Astrocyte of the cerebellum (primary cell): ENCODE data around the gene CCRL2.

Experiments
- DNase-seq: peaks from one replicate; pipeline ENCODE4 v3.0.0-alpha.2; 2011; ENCODE audit warnings: low read depth
- H3K4me3 ChIP-seq: 2 replicates; pipeline ENCODE4 v1.5.1; 2011; ENCODE audit warnings: mild to moderate bottlenecking, low read depth, low read length, moderate library complexity
- in situ Hi-C: cut with HindIII; loops from 2 replicates; pipeline ENCODE4 v1.10.0; 2017; ENCODE audit warnings: low sequenced_read_pairs
- TF ChIP-seq, protein P1 (sequence below): IDR thresholded peaks from 2 replicates; pipeline ENCODE4 v1.5.1; 2012; ENCODE audit warnings: low read length, low read depth, moderate library complexity, mild to moderate bottlenecking; ENCODE audit errors: missing control alignments

Gene CCRL2

DNA sequence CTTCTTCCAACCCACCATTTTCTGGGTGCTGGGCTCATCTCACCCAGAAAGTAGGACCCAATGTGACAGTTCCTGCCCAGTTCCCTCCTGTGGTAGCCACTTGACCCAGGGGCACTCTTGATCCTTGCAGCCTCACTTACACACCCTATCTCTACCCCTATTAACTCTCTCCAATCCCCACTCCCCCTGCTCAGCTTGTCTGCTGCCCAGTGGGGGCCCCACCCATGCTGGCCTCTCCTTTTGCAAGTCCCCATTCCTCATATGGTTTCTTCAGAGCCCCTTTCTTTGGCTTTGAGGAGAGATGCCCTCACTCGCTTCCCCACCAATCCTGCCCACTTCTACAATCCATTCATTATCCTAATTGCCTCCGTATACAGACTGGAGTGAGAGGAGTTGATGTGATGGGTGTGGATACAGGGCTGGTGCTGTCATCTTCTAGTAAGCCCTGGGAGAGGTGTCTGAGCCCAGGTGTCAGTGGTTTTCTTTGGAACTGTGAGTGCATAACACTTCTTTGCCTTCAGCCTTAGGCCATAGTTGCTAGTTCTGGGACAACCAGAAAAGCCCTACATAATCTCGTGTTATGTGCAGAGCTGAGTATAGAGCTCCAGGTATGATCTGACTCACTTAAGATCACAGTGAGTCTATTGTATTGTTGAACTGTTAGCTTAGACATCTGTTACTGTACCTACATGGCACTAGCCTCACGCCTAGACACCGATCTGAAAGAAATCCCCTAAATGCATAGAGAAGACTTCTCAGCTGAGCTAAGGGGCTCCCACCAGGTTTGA is 41.1 kb upstream of the CCRL2 start:
- no peak for DNase-seq
- in situ Hi-C loops, result loop anchor here (5.0 kb wide), 1 partner anchor 36 kb away; no protein-coding TSS in a partner anchor
- no peak overlapping the region for H3K4me3 ChIP-seq
- TF ChIP-seq, protein P1, sequence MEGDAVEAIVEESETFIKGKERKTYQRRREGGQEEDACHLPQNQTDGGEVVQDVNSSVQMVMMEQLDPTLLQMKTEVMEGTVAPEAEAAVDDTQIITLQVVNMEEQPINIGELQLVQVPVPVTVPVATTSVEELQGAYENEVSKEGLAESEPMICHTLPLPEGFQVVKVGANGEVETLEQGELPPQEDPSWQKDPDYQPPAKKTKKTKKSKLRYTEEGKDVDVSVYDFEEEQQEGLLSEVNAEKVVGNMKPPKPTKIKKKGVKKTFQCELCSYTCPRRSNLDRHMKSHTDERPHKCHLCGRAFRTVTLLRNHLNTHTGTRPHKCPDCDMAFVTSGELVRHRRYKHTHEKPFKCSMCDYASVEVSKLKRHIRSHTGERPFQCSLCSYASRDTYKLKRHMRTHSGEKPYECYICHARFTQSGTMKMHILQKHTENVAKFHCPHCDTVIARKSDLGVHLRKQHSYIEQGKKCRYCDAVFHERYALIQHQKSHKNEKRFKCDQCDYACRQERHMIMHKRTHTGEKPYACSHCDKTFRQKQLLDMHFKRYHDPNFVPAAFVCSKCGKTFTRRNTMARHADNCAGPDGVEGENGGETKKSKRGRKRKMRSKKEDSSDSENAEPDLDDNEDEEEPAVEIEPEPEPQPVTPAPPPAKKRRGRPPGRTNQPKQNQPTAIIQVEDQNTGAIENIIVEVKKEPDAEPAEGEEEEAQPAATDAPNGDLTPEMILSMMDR, result no peak

DNA sequence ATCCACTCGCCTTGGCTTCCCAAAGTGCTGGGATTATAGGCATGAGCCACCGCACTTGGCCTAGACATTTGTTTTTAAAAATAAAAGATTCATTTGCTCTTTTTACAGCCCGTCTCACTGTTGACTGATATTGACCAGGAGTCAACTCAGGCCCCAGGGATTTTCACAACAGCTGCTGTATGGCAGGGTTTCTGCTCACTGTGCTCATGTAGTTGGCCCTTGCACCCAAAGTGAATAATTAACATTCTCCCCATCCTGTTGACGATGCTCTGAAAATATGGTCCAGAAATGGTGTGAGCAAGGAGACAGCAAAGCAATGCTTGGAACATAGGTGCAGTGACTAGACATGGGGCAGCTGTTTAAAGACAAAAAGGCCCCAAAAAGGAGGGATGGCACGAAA is 39.2 kb upstream of the CCRL2 start:
- TF ChIP-seq, protein P1, result no peak
- no peak for DNase-seq
- in situ Hi-C loops, result loop anchor here (5.0 kb wide), 1 partner anchor 34 kb away; no protein-coding TSS in a partner anchor
- H3K4me3 ChIP-seq, result no peak overlapping the region

DNA sequence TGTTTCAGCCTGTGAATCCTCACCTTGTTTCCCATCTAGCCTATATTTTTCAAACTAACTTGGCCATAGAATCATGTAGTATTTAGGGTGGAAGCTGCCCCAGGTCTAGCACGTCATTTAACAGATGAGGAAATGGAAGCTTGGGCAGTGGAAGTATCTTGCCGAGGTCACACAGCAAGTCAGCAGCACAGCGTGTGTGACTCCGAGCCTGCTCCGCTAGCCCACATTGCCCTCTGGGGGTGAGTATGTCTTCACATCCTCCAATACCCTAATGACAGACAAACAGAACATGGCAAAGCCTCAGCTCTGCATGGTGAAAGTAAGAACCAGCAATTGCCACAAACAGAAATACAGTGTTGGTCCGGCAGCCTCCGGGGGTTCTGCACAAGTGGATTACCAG is 38.5 kb upstream of the CCRL2 start:
- no peak for DNase-seq
- in situ Hi-C loops, result loop anchor here (5.0 kb wide), 1 partner anchor 34 kb away; no protein-coding TSS in a partner anchor
- TF ChIP-seq, protein P1, result no peak
- no peak overlapping the region for H3K4me3 ChIP-seq

DNA sequence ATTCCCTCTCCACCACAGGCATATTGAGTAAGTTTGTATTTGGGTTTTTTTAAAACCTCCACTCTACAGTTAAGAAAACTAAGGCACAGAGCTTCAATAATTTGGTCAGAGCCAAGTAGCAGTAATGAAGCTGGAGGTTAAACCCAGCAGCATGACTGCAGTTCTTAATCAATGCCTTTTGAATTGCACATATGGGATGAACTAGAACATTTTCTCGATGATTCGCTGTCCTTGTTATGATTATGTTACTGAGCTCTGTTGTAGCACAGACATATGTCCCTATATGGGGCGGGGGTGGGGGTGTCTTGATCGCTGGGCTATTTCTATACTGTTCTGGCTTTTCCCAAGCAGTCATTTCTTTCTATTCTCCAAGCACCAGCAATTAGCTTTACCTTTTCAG is 37.9 kb upstream of the CCRL2 start:
- H3K4me3 ChIP-seq, result no peak overlapping the region
- TF ChIP-seq, protein P1, result no peak
- in situ Hi-C loops, result loop anchor here (5.0 kb wide), 1 partner anchor 33 kb away; no protein-coding TSS in a partner anchor
- DNase-seq, result no peak

DNA sequence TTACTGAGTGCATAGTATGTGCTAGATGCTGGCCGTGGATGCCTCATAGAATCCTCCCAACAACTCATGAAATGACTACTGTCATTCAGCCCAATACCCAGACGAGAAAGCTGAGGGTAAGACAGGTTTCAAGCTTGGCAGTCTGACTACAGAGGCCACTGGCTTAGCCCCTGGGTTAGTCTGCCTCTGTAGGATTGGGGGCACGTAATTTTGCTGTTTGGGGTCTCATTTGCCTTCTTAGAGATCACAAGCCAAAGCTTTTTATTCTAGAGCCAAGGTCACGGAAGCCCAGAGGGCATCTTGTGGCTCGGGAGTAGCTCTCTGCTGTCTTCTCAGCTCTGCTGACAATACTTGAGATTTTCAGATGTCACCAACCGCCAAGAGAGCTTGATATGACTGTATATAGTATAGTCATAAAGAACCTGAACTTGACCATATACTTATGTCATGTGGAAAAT is 37.4 kb upstream of the CCRL2 start:
- no peak overlapping the region for H3K4me3 ChIP-seq
- no peak for DNase-seq
- TF ChIP-seq, protein P1, result no peak
- in situ Hi-C loops, result loop anchor here (5.0 kb wide), 1 partner anchor 33 kb away; no protein-coding TSS in a partner anchor

DNA sequence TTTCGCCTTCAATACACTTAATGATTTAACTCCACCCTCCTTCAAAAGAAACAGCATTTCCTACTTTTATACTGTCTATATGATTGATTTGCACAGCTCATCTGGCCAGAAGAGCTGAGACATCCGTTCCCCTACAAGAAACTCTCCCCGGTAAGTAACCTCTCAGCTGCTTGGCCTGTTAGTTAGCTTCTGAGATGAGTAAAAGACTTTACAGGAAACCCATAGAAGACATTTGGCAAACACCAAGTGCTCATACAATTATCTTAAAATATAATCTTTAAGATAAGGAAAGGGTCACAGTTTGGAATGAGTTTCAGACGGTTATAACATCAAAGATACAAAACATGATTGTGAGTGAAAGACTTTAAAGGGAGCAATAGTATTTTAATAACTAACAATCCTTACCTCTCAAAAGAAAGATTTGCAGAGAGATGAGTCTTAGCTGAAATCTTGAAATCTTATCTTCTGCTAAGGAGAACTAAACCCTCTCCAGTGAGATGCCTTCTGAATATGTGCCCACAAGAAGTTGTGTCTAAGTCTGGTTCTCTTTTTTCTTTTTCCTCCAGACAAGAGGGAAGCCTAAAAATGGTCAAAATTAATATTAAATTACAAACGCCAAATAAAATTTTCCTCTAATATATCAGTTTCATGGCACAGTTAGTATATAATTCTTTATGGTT is 36.1 kb upstream of the CCRL2 start, which contains the start of gene CCR5:
CCR5 (plus strand) TSS at position 108 of the 680 bp plus-strand sequence. CDS start 1,957 bp downstream, outside the sequence.
- in situ Hi-C loops, result no loop called here
- no peak within 1 kb of the TSS for H3K4me3 ChIP-seq
- DNase-seq, result no peak
- TF ChIP-seq, protein P1, result no peak
